ENCODE data around the gene HPS1. TPM values are rescaled to one million over a fixed set of nuclear protein-coding genes. Genes with fewer than 3 reads are reported as not detected.

HPS1 gene
- total RNA-seq, 2 donors from 2014 or later = 40.0 to 53.7 TPM

DNA sequence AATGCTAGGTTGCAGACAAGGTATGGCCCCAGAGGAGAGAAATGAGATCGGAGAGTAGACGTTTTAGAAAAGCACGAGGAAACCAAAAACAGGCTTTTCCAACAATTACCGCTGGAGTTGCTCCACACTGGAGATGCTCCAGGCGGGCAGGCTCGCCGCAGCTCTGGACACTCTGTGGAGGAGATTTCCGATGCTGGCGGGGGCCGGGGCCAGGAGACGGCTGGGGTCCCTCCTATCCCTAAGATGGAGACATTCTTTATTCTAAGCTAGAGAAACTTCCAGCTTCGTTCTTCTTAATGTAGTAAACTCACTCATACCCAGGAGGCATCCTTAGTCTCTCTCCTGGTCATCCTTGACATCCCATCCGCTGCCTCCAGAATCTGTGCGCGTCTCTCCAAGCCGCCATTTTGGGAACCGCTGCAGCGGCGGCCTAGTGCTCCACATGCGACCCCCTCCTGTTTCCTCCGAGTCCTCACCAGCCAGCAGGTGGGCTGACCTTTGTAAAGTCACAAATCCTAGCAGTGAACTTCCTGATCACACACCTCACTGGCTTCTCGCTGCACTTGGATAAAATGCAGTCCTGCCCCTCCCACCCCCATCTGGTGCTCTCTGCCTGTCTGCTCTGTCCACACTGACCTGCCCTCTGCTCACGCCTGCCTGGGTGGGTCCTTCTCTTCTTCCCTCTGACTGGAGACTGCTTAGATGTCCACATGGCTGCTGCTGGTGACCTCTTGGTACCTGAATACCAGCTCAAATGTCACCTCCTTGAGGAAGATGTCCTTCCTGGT is 43.6 kb downstream of the HPS1 start:
- H3K4me3 ChIP-seq = no peak overlapping the region
- H3K36me3 ChIP-seq (replicated peaks in 1 of 2; ENCODE audit: insufficient read depth in 1 of 2, low read depth in 2 of 2) = no peaks in the 10 kb centered on the region
- intact Hi-C loops (cut with DNase I) = no loop called here
- H3K4me1 ChIP-seq = peaks cover 13% of the 10 kb centered on the region
- H3K9me3 ChIP-seq = no peaks in the 10 kb centered on the region
- TF ChIP-seq, protein P1, sequence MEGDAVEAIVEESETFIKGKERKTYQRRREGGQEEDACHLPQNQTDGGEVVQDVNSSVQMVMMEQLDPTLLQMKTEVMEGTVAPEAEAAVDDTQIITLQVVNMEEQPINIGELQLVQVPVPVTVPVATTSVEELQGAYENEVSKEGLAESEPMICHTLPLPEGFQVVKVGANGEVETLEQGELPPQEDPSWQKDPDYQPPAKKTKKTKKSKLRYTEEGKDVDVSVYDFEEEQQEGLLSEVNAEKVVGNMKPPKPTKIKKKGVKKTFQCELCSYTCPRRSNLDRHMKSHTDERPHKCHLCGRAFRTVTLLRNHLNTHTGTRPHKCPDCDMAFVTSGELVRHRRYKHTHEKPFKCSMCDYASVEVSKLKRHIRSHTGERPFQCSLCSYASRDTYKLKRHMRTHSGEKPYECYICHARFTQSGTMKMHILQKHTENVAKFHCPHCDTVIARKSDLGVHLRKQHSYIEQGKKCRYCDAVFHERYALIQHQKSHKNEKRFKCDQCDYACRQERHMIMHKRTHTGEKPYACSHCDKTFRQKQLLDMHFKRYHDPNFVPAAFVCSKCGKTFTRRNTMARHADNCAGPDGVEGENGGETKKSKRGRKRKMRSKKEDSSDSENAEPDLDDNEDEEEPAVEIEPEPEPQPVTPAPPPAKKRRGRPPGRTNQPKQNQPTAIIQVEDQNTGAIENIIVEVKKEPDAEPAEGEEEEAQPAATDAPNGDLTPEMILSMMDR (IDR thresholded peaks at IDR 0.05) = no peak
- no peak for TF ChIP-seq POLR2A (IDR thresholded peaks at IDR 0.05)
- ATAC-seq (no peak), DNase-seq (no peak)
- no peaks in the 10 kb centered on the region for H3K27me3 ChIP-seq
- H3K27ac ChIP-seq = no peak overlapping the region
- WGBS, 2 donors = 92 to 93% methylated on average over 23 of the region's 23 CpGs

DNA sequence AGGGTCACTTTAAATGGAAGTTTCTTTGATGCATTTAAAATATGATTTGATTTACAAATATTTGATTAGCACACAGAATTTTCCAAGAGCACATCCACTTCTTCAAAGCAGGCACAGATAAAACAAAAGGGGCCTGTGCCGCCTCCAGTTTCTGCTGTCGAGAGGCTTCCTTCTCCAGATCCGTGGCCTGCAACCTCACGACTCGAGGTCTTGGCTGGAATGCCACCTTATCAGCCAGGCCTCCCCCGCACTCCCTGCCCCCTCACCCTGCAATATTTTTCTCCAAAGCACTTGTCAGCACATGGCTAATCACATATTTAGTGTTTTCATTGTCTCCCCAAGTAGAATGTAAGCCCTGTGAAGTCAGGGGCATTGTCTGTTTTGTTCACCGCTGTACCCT is 44.3 kb downstream of the HPS1 start:
- DNase-seq = no peak
- intact Hi-C loops (cut with DNase I) = no loop called here
- no peaks in the 10 kb centered on the region for H3K9me3 ChIP-seq

DNA sequence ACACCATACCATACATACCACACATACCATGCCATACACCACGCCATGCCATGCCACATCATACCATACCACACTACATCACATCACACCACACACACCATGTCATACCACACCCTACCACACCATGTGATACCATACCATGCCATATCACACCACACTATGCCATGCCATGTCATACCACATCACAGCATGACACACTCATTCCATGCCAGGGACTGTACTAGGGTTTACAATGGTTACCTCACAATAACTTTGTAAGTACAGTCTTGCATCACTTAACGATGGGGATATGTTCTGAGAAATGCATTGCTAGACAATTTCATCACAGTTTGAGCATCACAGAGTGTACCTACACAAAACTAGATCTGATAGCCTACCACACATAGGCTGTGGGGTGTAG is 46.3 kb downstream of the HPS1 start:
- no peaks in the 10 kb centered on the region for H3K9me3 ChIP-seq
- no peaks in the 10 kb centered on the region for H3K27me3 ChIP-seq
- ATAC-seq (no peak), DNase-seq (no peak)
- no peak for TF ChIP-seq POLR2A (IDR thresholded peaks at IDR 0.05)
- TF ChIP-seq, protein P1 (IDR thresholded peaks at IDR 0.05) = no peak
- no peaks in the 10 kb centered on the region for H3K36me3 ChIP-seq (replicated peaks in 1 of 2; ENCODE audit: insufficient read depth in 1 of 2, low read depth in 2 of 2)
- 79 to 91% methylated on average over 2 of the region's 2 CpGs for WGBS, 2 donors
- no peak overlapping the region for H3K4me3 ChIP-seq
- H3K27ac ChIP-seq = no peak overlapping the region
- intact Hi-C loops (cut with DNase I) = no loop called here
- H3K4me1 ChIP-seq = peaks cover 7% of the 10 kb centered on the region

More for the DNA sequence above, 44.3 kb downstream of the HPS1 start:
- Histone ChIP-seq H3K4me1 (peaks cover 12% of the 10 kb centered on the region), H3K27ac (no peak overlapping the region), H3K4me3 (no peak overlapping the region), H3K27me3 (no peaks in the 10 kb centered on the region), H3K36me3 (replicated peaks in 1 of 2; ENCODE audit: insufficient read depth in 1 of 2, low read depth in 2 of 2) (no peaks in the 10 kb centered on the region)
- TF ChIP-seq POLR2A (IDR thresholded peaks at IDR 0.05) = no peak
- TF ChIP-seq, protein P1 (IDR thresholded peaks at IDR 0.05) = no peak
- no peak for ATAC-seq
- 32 to 45% methylated on average over 7 of the region's 7 CpGs for WGBS, 2 donors

DNA sequence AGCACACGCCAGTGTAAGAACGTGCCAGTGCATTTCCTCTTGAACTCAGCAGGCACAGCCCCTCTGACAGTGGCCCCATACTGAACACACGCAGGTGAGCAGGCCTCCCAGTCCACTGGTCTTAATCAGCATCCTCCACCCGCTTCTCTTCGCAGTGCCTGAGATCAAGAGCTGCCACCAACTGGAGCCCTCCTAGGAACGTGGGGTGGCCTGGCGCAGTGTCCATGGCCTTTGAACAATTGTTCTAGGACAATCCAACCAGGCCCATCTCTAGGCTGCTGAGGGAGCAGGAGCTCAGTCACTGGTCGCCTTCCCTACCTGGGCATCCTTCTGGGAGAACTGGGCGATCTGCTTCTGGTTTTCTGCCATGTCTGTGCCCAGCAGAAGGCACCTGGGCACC is 47.0 kb downstream of the HPS1 start:
- H3K27me3 ChIP-seq = no peaks in the 10 kb centered on the region
- no peak overlapping the region for H3K4me3 ChIP-seq
- TF ChIP-seq POLR2A (IDR thresholded peaks at IDR 0.05) = no peak
- TF ChIP-seq, protein P1 (IDR thresholded peaks at IDR 0.05) = no peak
- no peaks in the 10 kb centered on the region for H3K36me3 ChIP-seq (replicated peaks in 1 of 2; ENCODE audit: insufficient read depth in 1 of 2, low read depth in 2 of 2)
- H3K27ac ChIP-seq = no peak overlapping the region
- 82 to 94% methylated on average over 7 to 9 of the region's 9 CpGs for WGBS, 2 donors
- no peak for ATAC-seq
- intact Hi-C loops (cut with DNase I) = no loop called here
- H3K4me1 ChIP-seq = peaks cover 7% of the 10 kb centered on the region
- DNase-seq = no peak
- H3K9me3 ChIP-seq = no peaks in the 10 kb centered on the region

DNA sequence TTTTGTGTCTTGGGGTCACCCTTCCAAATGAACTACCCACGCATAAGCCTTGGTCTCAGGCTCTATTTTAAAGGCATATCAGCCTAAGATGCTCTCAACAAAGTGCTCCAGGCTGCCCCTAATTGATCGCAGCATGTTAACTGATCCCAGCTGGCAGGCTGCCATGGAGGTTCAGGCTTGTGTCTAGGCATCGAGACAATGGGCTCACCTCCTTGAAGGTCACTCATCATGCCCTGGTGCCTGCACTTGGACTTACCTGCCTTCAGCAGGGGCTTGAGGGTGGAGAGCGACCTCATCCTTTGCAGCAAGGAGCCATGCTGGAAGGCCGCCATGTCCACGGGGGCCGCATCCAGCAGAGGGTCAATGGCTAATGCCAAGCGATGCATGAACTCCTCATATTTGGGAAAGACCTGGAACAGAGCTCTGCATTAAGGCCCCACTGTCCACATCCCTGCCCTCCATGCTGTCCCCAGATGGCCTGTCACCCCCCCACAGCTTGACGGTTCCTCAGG is 49.6 kb downstream of the HPS1 start:
- ATAC-seq (no peak), DNase-seq (no peak)
- Histone ChIP-seq H3K4me1 (peaks cover 3% of the 10 kb centered on the region), H3K9me3 (no peaks in the 10 kb centered on the region), H3K36me3 (replicated peaks in 1 of 2; ENCODE audit: insufficient read depth in 1 of 2, low read depth in 2 of 2) (no peaks in the 10 kb centered on the region), H3K4me3 (no peak overlapping the region), H3K27me3 (no peaks in the 10 kb centered on the region), H3K27ac (no peak overlapping the region)
- intact Hi-C loops (cut with DNase I) = no loop called here
- TF ChIP-seq POLR2A (IDR thresholded peaks at IDR 0.05) = no peak
- TF ChIP-seq, protein P1 (IDR thresholded peaks at IDR 0.05) = no peak
- WGBS, 2 donors = 82 to 91% methylated on average over 3 to 9 of the region's 9 CpGs
